Erythroblast (primary cell): ENCODE data around the gene SBF2.
A peak's percentile ranks its signal among the peaks of the same experiment; 100 is the strongest.

Source experiments
- DNase-seq, 2 experiments: peaks; one replicate each; lab custom pipeline; 2025; lab: John Stamatoyannopoulos, UW
- GATA1 ChIP-seq: IDR thresholded peaks from 2 replicates; pipeline ENCODE4 v1.6.1; 2011; ENCODE audit warnings: low read depth, mild to moderate bottlenecking, control low read depth, low read length, moderate library complexity
- POLR2A ChIP-seq: IDR thresholded peaks from 2 replicates; pipeline ENCODE4 v1.6.1; 2011; ENCODE audit warnings: mild to moderate bottlenecking, low read length

SBF2 gene

DNA sequence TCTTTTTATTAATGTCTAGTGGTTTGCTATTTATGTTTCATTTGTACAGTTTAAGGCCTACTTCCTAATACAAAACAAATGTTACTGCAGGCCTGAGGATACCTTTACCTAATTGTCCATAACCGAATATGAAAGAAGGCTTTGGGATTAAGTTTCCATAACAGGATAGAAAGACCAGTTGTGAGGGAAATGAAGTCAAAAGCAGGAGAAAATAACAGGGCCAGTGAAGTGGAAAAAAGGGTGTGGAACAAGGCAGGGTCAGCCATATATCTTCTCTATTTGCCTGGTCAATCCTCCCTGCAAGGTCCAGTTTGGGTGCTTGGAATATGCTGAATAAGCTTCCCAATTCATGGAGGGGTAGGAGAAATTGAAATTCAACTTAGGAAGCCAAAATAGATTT lies 418.6 kb downstream of the SBF2 start:
- DNase-seq = no peak
- TF ChIP-seq POLR2A (no peak), GATA1 (no peak)

DNA sequence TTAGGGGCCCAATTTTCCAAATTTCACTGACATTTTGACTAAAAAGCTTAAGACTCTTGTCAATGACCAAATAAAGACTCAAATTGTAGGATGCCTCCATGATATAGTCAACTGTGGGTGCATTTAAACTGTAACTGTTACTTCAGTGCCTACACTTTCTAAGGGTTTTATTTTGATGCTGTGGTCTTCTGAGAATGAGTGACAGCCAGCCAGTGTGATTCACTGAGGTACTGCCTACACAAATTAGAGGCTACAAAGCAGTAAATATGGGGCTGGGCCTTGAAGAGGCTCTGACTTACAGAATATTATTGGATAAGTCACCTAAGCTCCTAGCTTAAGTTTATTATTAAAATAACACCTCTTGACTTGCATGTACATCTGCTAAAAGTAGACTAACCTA lies 419.6 kb downstream of the SBF2 start:
- no peak for DNase-seq
- TF ChIP-seq POLR2A = no peak
- no peak for TF ChIP-seq GATA1

DNA sequence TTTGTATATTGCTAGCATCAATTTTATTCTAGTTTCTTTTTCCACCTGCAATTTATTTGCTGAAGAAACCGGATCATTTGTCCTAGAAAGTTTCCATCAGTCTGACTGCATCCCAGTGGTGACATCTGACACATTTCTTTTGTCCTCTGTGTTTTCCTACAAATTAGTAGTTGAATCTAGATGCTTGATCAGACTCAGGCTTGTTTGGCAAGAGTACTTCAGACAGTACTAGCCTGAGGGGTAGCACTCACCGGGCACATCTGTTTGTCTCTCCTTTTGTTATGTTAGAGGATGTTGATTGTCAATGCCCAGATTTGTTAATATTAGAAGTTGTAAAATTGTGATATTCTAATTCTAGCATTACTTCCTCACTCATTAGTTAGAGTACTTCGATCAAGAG lies 425.4 kb downstream of the SBF2 start:
- TF ChIP-seq POLR2A (no peak), GATA1 (no peak)

DNA sequence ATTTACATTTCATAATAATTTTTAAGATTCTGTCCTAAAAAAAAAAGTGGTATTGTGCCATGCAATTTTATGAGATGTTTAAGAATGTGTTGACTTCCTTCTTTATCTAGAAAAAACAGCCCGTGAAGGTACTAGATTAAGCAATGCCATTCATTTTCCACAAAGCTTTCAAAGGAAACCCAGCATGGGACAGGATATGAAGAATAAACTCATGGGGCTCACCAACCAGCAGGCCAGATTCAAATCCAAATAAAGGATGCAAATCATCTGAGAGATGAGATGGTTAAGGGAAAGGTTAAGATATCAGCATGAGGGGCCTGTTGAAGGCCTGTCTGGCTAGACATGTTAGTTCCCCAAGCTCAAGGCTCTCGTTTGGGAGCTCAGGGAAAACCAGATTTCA lies 431.0 kb downstream of the SBF2 start:
- no peak for TF ChIP-seq POLR2A
- no peak for TF ChIP-seq GATA1
- DNase-seq = no peak

More for the DNA sequence above, 425.4 kb downstream of the SBF2 start:
- no peak for DNase-seq

DNA sequence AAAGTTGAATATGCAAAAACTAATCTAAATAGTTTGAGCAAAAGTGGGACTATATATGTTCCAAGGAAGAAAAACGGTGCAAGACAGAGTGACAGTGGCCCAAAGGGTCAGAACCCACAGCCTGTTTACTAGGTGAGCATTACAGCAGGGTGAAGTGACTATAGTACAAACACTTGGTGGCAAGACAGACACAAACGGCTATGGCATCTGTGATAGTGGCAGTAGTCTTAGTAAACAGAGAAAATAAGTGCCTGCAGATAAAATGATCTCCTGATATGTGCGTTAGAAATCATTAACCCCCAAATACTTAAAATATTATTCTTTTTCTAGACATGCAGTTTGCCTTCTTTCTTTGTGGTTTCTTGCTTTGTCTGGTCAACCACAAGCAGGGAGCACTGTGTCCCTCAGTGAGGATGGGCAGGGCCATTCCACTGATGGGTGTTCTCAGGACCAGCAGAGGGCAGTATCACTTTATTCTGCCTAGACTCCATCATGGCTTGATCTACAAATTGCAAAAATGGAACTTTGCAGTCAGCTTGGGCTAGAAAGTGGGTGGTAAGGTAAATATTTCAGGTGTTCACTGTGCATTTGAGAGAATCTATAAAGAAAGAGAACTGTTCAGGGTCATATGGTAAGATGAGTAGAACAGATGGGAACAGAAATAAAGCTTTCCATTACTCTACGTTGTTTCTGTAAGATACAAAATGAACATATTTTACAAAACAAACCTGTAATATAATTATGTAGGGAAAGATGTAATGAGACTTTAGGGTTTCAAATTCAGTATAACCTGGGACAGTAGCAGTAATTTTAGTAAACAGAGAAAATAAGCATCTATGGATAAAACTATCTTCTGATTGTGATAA lies 431.9 kb downstream of the SBF2 start:
- DNase-seq = peak; percentile 70 to 80

DNA sequence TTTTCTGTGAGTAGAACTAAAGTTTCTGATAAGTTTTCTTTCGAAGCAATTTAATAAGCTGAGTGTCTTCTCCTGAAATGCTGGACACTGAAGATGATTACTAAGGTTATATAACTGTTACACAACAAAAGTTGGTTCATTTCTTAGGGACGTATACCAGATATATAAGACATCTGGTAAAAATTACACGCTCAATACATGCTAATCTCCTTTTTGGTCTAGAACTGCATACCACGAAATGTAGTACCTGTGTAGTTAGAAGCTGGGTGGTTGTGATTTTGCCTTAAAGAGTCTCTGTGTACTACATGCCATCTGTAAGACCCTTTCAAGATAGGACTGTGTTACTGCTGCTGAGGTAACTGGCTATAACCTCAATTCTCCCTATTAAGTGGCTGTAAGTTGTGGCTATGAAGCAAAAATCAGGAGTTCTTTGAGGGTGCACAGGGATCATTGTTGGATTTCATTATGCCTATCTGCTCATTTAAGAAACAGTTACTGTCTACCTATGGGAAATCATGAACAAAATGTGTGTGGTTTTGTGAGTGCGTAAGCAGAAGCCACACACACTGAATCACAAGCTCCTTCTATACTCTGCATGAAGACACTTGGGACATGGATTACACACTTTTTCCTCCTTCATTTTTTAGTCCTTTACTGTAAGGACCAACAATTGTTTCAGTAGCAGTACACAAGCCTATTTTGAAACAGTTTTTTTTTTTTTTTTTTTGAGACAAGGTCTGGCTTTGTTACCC lies 434.3 kb downstream of the SBF2 start:
- DNase-seq = no peak
- TF ChIP-seq POLR2A = no peak
- no peak for TF ChIP-seq GATA1

More for the DNA sequence above, 431.9 kb downstream of the SBF2 start:
- TF ChIP-seq POLR2A (no peak), GATA1 (no peak)

DNA sequence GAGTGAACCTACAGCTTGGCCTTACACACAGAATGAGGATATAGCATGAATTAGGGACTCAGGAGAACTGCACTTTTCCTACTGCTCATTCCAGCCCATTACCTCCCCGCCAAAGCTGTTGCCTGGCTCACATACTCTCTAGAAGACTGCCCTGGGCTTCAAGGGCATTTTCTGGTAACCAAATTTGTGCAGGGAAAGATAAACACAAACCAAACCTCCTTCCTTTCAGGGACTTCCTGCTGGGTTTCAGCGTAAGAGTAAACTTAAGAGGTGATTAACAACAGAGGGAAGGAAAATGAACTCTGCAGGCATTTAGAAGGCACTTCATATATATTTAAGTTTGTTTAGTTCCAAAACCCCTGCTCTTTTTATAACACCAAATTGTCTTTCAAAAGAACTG lies 435.2 kb downstream of the SBF2 start:
- DNase-seq = no peak
- TF ChIP-seq POLR2A = no peak
- no peak for TF ChIP-seq GATA1

DNA sequence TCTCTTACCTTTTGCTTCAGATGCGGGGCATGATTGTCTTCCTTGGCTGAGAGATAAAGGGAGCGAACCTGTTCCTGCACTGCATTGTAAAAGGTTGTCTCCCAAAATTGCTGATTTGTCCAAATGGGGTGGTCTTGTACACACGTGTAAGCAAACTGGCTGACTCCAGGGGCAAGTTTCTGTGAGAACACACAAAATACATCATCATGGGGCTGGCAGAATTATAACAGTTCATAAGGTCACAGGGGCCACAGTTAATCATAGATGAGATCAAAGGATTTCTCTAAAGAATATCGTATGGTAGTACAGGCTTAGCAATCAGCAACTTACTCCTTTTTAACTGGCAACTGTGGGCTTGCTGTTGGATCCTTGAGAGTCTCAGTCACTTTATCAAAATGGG lies 435.8 kb downstream of the SBF2 start:
- no peak for TF ChIP-seq GATA1
- TF ChIP-seq POLR2A = no peak
- DNase-seq = no peak

DNA sequence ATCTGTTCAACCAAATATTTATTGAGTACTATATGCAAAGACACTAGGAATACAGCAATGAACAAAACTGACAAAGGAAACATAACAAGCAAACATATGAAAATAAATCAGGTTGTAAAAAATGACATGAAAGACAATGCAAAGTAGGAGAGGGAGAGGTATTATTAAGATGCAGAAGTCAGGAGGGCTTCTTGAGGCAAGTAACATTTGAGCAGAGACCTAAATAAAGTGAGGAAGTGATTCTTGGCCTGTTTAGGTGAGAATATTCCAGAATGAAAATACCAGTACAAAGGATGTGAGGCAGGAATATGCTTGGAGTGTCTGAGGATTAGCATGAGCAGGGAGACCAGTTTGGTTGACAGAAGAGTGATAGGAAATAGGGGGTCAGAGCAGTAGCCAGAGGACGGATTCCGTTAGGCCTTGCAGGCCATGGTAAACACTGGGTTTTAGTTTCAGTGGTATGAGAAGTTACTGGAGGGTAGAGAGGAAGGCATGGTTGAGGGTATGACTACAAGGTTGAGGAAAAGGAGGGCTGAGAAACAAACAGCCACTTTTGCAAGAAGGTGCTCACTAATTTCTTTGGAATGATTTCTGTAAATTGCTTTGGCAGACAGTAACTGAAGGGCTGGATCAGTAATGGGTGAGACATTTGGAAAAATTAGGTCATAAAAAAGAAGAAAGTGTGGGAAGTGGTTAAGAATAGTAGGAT lies 438.3 kb downstream of the SBF2 start:
- TF ChIP-seq POLR2A (no peak), GATA1 (no peak)
- DNase-seq = no peak

DNA sequence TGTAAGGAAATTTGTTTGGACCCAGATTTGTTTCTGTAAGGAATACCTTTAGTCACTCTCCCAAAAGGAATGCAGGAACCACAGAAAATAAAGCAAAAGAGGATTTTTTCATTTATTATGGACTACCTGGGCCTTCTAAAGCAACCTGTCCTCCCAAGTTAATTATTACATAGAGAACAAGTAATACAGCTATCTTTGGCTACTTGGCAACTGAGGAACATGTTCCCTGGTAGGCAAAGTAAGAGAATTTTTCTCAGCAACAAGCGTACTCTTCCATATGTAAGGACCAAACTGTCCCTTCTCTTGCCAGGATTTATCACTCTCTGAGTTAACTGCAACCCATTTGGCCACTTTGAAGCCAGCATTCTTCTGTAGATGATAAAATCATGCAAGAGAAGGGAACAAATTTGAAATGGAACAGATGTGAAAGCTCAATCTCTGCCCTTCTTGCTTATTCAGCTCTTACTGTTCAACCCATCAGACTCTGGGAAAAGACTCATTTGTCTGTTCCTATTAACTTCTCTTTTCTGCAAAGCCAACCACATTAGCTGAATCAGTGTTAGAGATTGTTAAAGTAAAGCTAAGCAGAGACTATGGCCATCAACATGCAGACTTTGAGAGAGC lies 440.0 kb downstream of the SBF2 start:
- TF ChIP-seq GATA1 (no peak), POLR2A (no peak)
- no peak for DNase-seq

DNA sequence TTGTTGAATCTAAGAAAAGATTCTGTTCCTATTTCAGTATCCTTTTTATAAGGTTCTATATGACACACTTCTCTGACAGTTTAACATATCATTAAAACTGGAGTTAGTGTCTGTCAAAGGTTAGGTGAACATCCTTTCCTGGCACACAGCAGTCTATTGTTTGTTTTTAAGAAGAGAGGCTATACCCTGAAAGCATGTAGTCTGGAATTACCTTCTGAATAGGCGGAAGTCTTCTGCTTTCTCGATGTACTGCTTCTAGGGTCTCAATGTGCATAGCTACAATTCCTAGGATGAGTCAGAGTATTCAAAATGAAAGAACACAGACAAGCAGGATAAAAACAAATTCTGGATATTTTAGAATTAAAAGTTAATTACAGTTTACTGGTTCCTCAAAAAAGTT lies 441.6 kb downstream of the SBF2 start:
- TF ChIP-seq POLR2A (no peak), GATA1 (no peak)
- no peak for DNase-seq

DNA sequence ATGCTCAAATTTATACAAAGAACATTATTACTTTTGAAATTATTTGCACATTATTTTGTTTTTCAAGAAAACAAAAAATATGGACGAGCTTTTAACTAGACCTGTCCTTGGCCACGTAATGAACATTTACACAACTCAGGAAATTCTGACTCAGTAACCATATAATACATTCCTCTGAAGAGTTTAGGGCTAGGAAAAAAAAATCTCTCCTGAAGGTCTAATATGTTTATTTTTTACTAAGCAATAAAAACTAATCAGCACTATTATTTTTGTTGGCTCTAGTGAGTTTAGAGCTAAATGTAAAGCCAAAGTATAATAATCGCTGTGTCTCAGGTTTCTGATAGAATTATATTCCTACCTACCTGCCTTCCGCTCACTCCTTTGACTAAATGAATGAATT lies 442.7 kb downstream of the SBF2 start:
- DNase-seq = no peak
- TF ChIP-seq POLR2A (no peak), GATA1 (no peak)

DNA sequence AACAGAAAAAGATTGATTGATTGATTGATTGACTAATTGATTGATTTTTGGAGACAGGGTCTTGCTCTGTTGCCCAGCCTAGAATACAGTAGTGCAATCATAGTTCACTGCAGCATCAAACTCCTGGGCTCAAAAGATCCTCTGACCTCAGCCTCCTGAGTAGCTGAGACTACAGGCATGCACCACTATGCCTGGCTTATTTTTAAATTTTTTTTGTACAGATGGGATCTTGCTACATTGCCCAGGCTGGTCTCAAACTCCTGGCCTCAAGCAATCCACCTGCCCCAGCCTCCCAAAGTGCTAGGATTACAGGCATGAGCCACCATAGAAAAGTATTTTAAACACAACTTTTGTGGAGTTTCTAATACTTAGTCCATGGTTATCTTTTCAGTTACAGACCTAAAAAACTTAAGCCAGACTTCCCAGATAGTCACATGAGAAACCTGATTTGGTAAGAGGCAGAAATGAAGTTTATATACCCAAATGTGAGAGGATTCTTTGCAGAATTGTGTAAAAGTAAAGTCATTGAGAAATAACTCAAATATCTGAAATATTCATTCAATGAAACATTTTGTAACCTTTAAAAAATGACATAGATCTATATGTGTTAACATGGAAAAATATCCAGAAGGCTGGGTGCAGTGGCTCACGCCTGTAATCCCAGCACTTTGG lies 443.7 kb downstream of the SBF2 start:
- TF ChIP-seq POLR2A (no peak), GATA1 (no peak)
- DNase-seq = no peak

DNA sequence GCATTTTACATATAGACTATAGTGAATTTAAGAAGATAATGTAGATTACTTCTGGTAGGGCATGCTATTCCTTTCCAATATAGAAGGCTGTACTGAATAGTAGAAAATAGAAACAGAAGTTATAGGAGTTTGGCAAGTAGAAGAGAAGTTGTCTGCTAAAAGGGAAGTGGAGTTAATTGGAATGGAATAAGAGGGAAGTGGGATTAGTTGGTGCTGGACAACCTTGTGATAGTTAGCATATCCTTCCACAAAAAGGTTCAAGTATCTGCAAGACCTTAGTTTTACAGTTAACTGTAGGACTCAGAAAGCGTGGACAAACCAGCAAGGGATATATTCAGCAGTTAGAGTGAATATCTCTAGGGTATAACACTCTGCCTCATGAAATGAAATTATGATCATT lies 444.6 kb downstream of the SBF2 start:
- no peak for TF ChIP-seq POLR2A
- no peak for TF ChIP-seq GATA1
- DNase-seq = no peak

DNA sequence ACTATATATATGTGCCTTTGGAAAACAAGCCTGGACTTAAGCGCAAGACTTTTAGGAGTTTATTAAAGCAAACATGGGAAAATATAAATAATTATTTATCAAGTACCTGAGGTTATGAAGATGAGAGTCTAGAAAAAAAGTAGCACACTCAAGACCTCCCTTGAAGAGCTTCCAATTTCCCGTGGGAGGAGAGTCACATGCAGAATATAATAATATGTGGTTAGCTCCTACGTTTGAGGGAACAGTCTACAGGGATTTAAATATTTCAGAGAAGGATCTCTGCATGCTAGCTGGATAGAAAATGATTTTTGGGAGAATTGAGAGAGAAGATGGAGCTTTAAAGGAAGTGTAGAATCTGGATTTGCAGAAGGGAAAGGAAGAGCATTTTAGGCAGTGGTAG lies 446.4 kb downstream of the SBF2 start:
- DNase-seq = no peak

More for the DNA sequence above, 446.4 kb downstream of the SBF2 start:
- TF ChIP-seq GATA1 (no peak), POLR2A (no peak)
